Body of pancreas (tissue), 4 donors: ENCODE measurements around the gene ANKS1A. TPM values are rescaled to one million over a fixed set of nuclear protein-coding genes. Genes with fewer than 3 reads are reported as not detected.

Experiments used
- ATAC-seq: fragments of 150-250 bp; one replicate; pipeline ENCODE4 v1.9.1; 2016
- DNase-seq, 4 donors: peaks; one replicate each; pipeline ENCODE4 v3.0.0-alpha.2; 2019
- H3K27ac ChIP-seq, 4 donors: fragments of 200-600 bp; sonication (generic); 1 replicate in 3 of 4; 2 replicates in 1 of 4; pipeline versions ENCODE4 v1.5.1 to v1.6.1; 2016 to 2019; ENCODE audit warnings: mild to moderate bottlenecking in 1 of 4, mixed read lengths in 1 of 4, moderate library complexity in 1 of 4
- H3K27me3 ChIP-seq, 2 donors: fragments of 200-600 bp; sonication (generic); one replicate each; pipeline ENCODE4 v1.6.0; 2016; ENCODE audit warnings: mild to moderate bottlenecking in 1 of 2
- H3K36me3 ChIP-seq, 2 donors: fragments of 200-600 bp; sonication (generic); replicated peaks in 1 of 2; 2 replicates each; pipeline ENCODE4 v1.5.1; 2016; ENCODE audit warnings: low read depth in 2 of 2; ENCODE audit not compliant: insufficient read depth in 1 of 2
- H3K4me1 ChIP-seq: fragments of 200-600 bp; sonication (generic); one replicate; pipeline ENCODE4 v1.6.0; 2016
- H3K4me3 ChIP-seq, 2 donors: fragments of 200-600 bp; sonication (generic); 1 replicate in 1 of 2; 2 replicates in 1 of 2; pipeline ENCODE4 v1.5.1; 2016 to 2019
- H3K9me3 ChIP-seq, 3 donors: fragments of 200-600 bp; sonication (generic); 1 replicate in 2 of 3; 2 replicates in 1 of 3; pipeline ENCODE4 v1.5.1; 2016
- CTCF ChIP-seq, 7 experiments: fragments of 450-650 bp in 4 of 7; fragments of 200-600 bp in 3 of 7; sonication (generic) in 3 of 7; IDR thresholded peaks; one replicate each; pipeline ENCODE4 v1.5.1; 2016 to 2019; ENCODE audit warnings: antibody characterized with exemption in 7 of 7
- POLR2A ChIP-seq, 3 donors: fragments of 450-650 bp; IDR thresholded peaks; one replicate each; pipeline ENCODE4 v1.6.1; 2016; ENCODE audit warnings: antibody characterized with exemption in 3 of 3, mild to moderate bottlenecking in 2 of 3
- WGBS, 2 donors: methylation state at CpG; one replicate each; pipeline ENCODE4 v1.1.5; 2017; 5-methylcytosine and 5-hydroxymethylcytosine counted together
- intact Hi-C: fragments of 100-400 bp; cut with DNase I; formaldehyde crosslinking; loops from one replicate; pipeline ENCODE4 v1.15.1; 2023
- total RNA-seq, 2 donors: library from RNA; depleted of rRNA; stranded (reverse); fragments of >200 nt; gene quantifications; one replicate each; pipeline ENCODE4 v1.1.0, GENCODE V29; 2016

ANKS1A gene
- total RNA-seq, 2 donors from 2014 or later: 14.3 to 17.1 TPM

- H3K36me3 ChIP-seq: peaks cover 0 to 1% of the 10 kb centered on the region in 2 donors
- no peak overlapping the region for H3K4me3 ChIP-seq
- intact Hi-C loops: no loop called here
- H3K27me3 ChIP-seq: no peaks in the 10 kb centered on the region
- H3K4me1 ChIP-seq: no peaks in the 10 kb centered on the region
- DNase-seq: no peak
- TF ChIP-seq POLR2A (IDR thresholded peaks at IDR 0.05) (no peak), CTCF (IDR thresholded peaks at IDR 0.05) (no peak)
- ATAC-seq: no peak
- 82 to 84% methylated on average over 2 of the region's 2 CpGs for WGBS, 2 donors
- H3K27ac ChIP-seq: no peak overlapping the region
- H3K9me3 ChIP-seq: no peaks in the 10 kb centered on the region
Measured at GRCh38 chr6:35007016-35007415, 118.0 kb downstream of the ANKS1A start.

GRCh38 chr6:35008858-35009257, 119.8 kb downstream of the ANKS1A start:
- TF ChIP-seq POLR2A (IDR thresholded peaks at IDR 0.05): no peak
- no peak for TF ChIP-seq CTCF (IDR thresholded peaks at IDR 0.05)
- no peak for ATAC-seq
- no peaks in the 10 kb centered on the region for H3K36me3 ChIP-seq
- DNase-seq: no peak
- no peaks in the 10 kb centered on the region for H3K27me3 ChIP-seq
- 91% methylated on average over 7 of the region's 7 CpGs for WGBS, 2 donors
- no peak overlapping the region for H3K27ac ChIP-seq
- no peaks in the 10 kb centered on the region for H3K4me1 ChIP-seq
- H3K4me3 ChIP-seq: no peak overlapping the region
- intact Hi-C loops: no loop called here
- H3K9me3 ChIP-seq: no peaks in the 10 kb centered on the region

GRCh38 chr6:35011096-35012041, 122.3 kb downstream of the ANKS1A start:
- Histone ChIP-seq H3K27ac (no peak overlapping the region), H3K4me1 (peaks cover 7% of the 10 kb centered on the region), H3K27me3 (no peaks in the 10 kb centered on the region), H3K9me3 (no peaks in the 10 kb centered on the region), H3K4me3 (no peak overlapping the region), H3K36me3 (no peaks in the 10 kb centered on the region)
- DNase-seq (no peak), ATAC-seq (no peak)
- 55 to 57% methylated on average over 4 of the region's 4 CpGs for WGBS, 2 donors
- intact Hi-C loops: no loop called here
- TF ChIP-seq POLR2A (IDR thresholded peaks at IDR 0.05) (no peak), CTCF (IDR thresholded peaks at IDR 0.05) (no peak)

GRCh38 chr6:35013701-35014100, 124.6 kb downstream of the ANKS1A start:
- Histone ChIP-seq H3K9me3 (no peaks in the 10 kb centered on the region), H3K27ac (no peak overlapping the region), H3K36me3 (peaks cover 0 to 2% of the 10 kb centered on the region in 2 donors), H3K4me3 (no peak overlapping the region), H3K27me3 (no peaks in the 10 kb centered on the region), H3K4me1 (peaks cover 16% of the 10 kb centered on the region)
- TF ChIP-seq CTCF (IDR thresholded peaks at IDR 0.05): no peak
- no peak for TF ChIP-seq POLR2A (IDR thresholded peaks at IDR 0.05)
- DNase-seq (no peak), ATAC-seq (no peak)
- 85 to 95% methylated on average over 6 of the region's 6 CpGs for WGBS, 2 donors
- intact Hi-C loops: no loop called here
